Activated CD8-positive, alpha-beta memory T cell treated with anti-CD3 and anti-CD28 coated beads for 4 hours (primary cell): Measurements from ENCODE around the gene DNAH5.
"Not testable (repeated sequence)": the region's sequence is repeated elsewhere in the genome, so short reads cannot be mapped to it uniquely, and the experiment has no call there.

Source experiments
- DNase-seq, 2 donors: peaks; one replicate each; pipeline ENCODE4 v3.0.0-alpha.2; 2020; ENCODE audit warnings: low read depth in 2 of 2

DNAH5 gene

GRCh38 chr5:13843175-13843846 is 101.2 kb downstream of the DNAH5 start:
- DNase-seq = no peak

GRCh38 chr5:13833440-13833839 is 111.0 kb downstream of the DNAH5 start:
- no peak for DNase-seq

DNA sequence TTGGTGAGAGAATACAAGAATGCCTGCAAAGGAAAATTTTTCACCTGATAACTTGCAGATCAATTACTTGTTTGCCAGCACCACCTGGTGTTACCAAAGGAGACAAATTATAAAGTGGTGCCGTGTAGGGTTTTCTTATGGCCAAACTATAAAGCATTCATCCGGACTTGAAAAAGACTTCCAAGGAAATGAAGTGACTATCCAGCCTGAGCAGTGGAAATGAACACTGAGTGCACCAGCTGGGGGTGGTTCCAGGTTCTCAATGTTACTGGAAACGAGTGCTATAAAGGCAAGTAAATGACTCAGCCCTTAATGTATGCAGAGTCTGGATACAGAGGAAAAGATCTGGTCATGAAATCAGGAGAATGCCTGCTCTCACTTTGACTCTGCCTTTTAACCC is 113.1 kb downstream of the DNAH5 start:
- DNase-seq = no peak

DNA sequence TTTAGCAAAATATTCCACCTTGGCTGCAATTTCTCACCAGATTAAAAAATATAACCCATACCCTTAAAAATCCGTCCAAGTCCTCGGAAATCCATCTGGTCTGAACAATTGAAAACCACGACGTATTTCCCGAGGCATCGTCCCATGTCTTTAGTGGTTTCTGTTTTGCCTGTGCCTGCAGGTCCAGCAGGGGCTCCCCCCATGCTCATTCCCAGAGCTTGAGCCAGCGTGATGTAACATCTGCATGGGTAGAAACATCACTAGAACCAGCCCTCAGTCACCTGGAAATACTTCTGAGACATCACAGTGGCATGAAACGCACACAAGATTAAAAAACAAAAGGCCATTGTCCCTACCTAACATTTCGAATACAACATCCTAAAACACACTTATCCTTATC is 114.0 kb downstream of the DNAH5 start:
- no peak for DNase-seq

DNA sequence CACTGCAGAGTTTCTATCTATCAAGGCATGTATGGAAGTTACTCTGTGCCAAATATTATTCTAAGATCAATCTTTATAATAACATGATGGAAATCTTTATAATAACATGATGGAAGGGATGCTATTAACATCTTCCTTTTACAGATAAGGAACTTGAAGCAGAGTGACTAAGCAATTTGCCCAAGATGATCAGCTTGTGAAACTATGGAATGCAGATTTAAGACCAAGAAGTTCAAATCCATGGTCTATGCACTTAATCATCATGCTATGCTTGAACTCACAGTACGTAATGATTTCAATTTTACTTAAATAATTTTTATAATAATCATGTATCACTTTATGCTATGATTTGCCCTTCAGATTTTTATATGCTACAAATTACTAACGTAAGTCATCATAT is 123.1 kb downstream of the DNAH5 start:
- no peak for DNase-seq

- no peak for DNase-seq
These were observed 128.4 kb downstream of the DNAH5 start for GRCh38 chr5:13816126-13816525.

- no peak for DNase-seq
These were observed 130.2 kb downstream of the DNAH5 start for GRCh38 chr5:13814301-13814700.

DNA sequence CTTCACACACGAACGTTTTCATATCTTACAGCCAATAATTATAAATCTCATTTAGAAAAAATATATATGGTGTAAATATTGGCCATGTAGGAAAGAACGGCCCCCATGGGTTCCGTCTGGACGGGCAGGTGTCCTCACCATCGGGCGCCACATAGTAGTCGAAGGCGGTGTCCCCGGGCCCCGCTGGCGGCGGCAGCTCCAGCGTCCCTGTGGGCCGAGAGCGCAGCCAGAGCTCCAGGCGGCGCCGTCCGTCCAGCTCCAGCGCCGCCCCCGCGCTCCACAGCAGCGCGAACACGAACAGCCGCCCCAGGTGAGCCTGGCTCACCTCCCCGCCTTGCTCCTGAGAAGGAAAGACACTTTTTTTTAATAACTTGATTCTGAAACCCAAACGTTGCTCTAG is 134.6 kb downstream of the DNAH5 start:
- no peak for DNase-seq

DNA sequence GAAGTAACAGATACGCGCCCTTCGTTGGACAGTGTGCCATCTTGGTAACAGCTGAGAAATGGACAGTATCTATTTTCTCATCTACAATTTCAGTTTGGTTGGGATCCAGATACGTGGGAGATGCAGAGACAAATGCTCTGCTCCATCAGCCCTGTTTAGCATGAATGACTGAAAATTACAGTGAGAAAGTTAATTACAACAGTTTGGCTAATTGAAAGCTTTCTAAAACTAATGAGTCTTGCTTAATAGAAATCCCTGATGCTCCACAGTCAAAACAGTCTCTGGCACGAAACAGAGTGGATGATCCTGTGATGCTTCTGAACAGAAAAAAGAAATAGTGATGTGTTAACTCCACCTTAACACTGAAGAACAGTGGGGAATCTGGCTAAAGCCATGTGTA is 140.2 kb downstream of the DNAH5 start:
- no peak for DNase-seq

GRCh38 chr5:13798569-13798968 is 145.9 kb downstream of the DNAH5 start:
- not testable (repeated sequence) for DNase-seq

DNA sequence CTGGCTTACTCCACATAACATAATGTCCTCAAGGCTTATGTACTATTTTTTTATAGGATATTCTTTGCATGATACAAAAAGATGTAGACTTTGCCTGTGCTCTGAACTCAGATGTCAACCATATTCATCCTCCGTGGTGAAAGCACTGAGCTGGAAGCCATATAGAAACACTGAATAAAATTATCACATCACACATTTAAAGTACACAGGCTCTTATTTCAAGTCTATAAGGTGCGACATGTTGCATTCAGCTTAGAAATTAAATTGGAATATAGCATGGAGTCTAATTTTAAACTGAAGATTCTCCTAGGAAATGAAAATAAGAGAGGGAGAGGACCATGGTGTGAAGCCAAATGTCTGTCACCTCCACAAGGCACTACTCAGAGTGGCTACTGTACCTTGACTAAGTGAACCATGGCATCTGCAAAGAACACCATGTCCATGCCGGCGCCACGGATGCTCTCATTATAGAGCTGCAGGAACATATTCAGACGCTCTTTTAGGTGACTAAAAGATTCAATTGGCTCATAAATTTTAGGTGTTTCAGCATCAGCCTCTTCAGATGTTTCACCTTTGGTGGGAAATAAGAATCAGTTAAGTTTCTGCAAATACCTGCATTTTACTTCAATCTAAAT is 158.6 kb downstream of the DNAH5 start:
- no peak for DNase-seq

DNA sequence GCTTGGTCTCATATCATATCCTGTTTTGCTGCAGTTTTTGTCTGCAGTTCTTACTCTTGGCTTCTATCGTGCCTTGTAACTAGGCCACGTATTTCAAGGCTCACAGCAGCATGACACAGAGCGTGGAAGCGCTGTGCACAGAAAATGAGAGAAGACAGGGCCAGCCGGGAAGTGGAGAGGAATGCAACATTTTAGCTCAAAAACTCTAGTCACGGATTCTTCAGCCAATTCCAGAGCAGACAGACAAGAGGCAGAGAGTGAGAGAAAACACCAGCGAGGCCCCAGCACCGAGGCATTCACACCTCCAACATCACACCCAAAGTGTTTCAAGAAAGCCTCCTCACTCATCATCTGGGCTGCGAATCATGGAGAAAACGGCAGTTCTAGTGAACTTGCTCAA is 160.8 kb downstream of the DNAH5 start:
- no peak for DNase-seq

GRCh38 chr5:13780081-13780480 is 164.4 kb downstream of the DNAH5 start:
- no peak for DNase-seq

DNA sequence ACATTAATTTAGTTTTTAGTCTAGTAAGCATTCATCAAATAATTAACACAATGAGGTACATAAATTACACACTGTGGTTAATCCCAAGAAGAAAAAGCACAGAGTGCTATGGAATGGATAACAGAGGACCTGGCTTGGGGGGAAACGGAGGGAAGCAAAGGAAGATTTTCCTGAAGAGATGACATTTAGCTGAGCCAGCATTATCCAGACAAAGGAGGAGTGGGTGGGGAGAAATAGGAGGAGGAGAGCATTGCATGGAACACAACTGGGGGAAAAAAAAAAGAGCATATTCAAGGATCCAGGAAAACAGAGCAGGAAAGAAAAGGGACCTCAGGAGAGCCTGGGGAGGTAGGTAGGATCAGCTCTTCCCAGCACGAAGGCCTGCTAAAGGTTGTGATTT is 170.8 kb downstream of the DNAH5 start:
- DNase-seq = no peak

- DNase-seq = no peak
These were observed 173.4 kb downstream of the DNAH5 start for GRCh38 chr5:13771011-13771571.

DNA sequence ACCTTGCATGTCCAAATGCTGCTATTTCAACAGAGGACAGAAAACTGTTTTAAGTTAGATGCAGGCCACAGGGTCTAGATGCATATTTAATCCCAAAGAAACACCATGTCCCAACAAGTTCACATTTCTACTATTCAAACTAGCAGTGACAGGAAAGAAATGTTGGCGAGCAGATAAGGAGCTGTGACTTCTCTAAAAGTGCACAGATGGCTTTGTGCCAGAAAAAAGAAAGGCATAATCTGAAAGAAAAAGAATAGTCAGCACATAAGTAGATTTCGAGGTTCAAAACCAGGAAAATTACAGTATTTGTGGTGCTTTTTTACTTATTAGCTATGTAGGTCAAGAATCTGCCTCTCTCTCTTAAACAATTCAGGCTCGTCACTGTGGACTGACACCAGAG is 178.3 kb downstream of the DNAH5 start:
- DNase-seq = no peak

GRCh38 chr5:13763719-13764118 is 180.8 kb downstream of the DNAH5 start:
- DNase-seq = no peak

- no peak for DNase-seq
These were observed 194.7 kb downstream of the DNAH5 start for GRCh38 chr5:13749766-13750165.

GRCh38 chr5:13746026-13746425 is 198.5 kb downstream of the DNAH5 start:
- no peak for DNase-seq

DNA sequence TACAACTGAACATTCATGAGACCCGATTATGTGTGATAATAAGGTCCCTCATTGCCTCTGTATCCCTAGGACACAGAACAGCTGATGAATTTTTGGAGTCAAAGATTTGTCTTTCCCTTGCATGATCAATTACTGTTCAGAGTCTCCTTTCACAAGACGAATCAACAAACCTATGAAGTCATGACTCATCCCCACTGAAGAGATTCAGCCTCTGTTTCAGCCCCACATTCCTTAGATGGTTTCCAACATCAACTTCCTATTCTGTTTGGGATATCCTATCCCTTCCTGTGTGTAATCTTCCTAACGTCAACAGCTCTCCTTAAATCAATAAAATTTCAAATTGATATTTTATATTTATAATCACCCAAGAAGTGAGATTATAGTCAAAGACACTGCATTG is 199.0 kb downstream of the DNAH5 start:
- DNase-seq = no peak

GRCh38 chr5:13740471-13740870 is 204.0 kb downstream of the DNAH5 start:
- DNase-seq = no peak

DNA sequence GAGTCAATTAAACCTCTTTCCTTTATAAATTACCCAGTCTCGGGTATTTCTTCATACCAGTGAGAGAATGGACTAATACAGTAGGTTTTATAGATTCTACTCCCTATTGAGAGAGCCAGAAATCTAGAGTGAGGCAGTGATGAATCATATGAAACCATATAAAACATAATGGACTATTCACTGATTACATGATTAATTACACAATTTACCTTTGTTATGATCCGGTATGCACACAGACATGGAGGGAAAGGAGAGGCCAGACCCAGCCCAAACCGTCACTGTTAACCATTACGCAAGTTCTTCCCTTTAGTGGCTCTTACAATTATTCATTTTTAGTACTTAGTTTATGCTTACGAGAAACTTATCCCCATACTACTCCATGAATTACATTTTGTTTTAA is 205.0 kb downstream of the DNAH5 start:
- DNase-seq = no peak

DNA sequence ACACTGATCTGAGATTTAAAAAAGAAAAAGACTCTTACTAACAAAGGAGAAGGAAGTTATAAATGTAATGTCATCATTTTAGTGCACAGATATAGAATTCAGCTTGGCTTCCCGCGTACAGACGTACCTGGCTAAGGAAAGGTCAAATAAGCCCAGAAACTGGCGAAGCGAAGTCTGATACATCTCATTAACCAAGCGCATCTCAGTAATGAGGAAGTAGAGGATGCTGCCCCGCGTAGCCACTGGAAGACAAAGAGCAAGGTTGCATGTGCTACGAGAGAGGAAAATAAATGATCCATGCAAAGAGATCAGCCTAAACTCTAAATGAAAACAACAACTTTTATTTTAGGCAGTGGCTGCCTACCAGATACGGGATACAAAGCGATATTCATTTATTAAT is 208.8 kb downstream of the DNAH5 start:
- no peak for DNase-seq
